ENCODE results near the gene SLC29A3.

DNA sequence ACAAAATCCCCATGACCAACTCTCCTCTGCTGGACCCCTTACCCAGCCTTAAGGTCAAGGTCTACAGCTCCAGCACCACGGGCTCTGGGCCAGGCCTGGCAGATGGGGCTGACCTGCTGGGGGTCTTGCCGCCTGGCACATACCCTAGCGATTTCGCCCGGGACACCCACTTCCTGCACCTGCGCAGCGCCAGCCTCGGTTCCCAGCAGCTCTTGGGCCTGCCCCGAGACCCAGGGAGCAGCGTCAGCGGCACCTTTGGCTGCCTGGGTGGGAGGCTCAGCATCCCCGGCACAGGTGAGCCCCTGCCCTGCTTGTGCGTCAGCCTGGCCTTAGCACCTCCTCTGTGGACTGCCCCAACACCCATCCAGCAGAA, 27.5 kb upstream of the SLC29A3 start:
- TF ChIP-seq CEBPB (IDR thresholded peaks at IDR 0.05) (no peak), YY1 (IDR thresholded peaks at IDR 0.05; ENCODE audit: low read depth) (no peak), CREB1 (IDR thresholded peaks at IDR 0.05; ENCODE audit: low read depth) (no peak)
- TF ChIP-seq, protein P1, sequence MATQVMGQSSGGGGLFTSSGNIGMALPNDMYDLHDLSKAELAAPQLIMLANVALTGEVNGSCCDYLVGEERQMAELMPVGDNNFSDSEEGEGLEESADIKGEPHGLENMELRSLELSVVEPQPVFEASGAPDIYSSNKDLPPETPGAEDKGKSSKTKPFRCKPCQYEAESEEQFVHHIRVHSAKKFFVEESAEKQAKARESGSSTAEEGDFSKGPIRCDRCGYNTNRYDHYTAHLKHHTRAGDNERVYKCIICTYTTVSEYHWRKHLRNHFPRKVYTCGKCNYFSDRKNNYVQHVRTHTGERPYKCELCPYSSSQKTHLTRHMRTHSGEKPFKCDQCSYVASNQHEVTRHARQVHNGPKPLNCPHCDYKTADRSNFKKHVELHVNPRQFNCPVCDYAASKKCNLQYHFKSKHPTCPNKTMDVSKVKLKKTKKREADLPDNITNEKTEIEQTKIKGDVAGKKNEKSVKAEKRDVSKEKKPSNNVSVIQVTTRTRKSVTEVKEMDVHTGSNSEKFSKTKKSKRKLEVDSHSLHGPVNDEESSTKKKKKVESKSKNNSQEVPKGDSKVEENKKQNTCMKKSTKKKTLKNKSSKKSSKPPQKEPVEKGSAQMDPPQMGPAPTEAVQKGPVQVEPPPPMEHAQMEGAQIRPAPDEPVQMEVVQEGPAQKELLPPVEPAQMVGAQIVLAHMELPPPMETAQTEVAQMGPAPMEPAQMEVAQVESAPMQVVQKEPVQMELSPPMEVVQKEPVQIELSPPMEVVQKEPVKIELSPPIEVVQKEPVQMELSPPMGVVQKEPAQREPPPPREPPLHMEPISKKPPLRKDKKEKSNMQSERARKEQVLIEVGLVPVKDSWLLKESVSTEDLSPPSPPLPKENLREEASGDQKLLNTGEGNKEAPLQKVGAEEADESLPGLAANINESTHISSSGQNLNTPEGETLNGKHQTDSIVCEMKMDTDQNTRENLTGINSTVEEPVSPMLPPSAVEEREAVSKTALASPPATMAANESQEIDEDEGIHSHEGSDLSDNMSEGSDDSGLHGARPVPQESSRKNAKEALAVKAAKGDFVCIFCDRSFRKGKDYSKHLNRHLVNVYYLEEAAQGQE (IDR thresholded peaks at IDR 0.05; ENCODE audit: low read depth): no peak

Data from Ishikawa (cell line).